K562 (cell line): Measurements from ENCODE around the gene PSMD7. TPM values are rescaled to one million over a fixed set of nuclear protein-coding genes. Genes with fewer than 3 reads are reported as not detected.

Experiments
- ATAC-seq: fragments of 200-7000 bp; cut with Tn5 transposase; 3 replicates; pipeline ENCODE4 v1.9.1; 2020; ENCODE audit warnings: moderate library complexity
- BruUV-seq: library from RNA; stranded (reverse); fragments of 400-500 nt; replicated peaks from 2 replicates; lab custom pipeline; 2021; lab: Mats Ljungman, UMichigan
- CTCF ChIA-PET: fragments of 300-600 bp; formaldehyde crosslinking; extraction: SDS; loops from one replicate; lab custom pipeline; 2021; ENCODE audit warnings: low intra/inter-chr PET ratio; lab: Yijun Ruan, JAX
- POLR2A ChIA-PET: fragments of 300-600, 350-650 bp; sonication (Branson Sonifier 250); formaldehyde crosslinking; extraction: SDS; loops from one replicate; lab custom pipeline; 2021; ENCODE audit warnings: antibody characterized with exemption, inconsistent platforms; lab: Yijun Ruan, JAX
- DNase-seq, 4 experiments: peaks; one replicate each; pipeline versions ENCODE4 v3.0.0 to v3.0.0-alpha.2; 2011 to 2018; ENCODE audit warnings: low spot score in 3 of 4, mixed read lengths in 3 of 4; ENCODE audit errors: extremely low read depth in 1 of 4
- FAIRE-seq: peaks from 2 replicates; lab custom pipeline; 2011; peaks lifted over from hg19 to GRCh38; lab: Jason Lieb, UNC
- H2AFZ ChIP-seq: 2 replicates; pipeline ENCODE4 v1.6.0; 2011; ENCODE audit warnings: low read depth, low read length, control low read depth, inconsistent platforms
- H3K27ac ChIP-seq: fragments of 200-600 bp; 3 replicates; pipeline ENCODE4 v1.8.0; 2011; ENCODE audit warnings: low read depth, mild to moderate bottlenecking, control low read depth, inconsistent platforms, low read length, moderate library complexity, mixed read lengths; ENCODE audit errors: extremely low read depth
- H3K27me3 ChIP-seq, 2 experiments: fragments of 300-600 bp in 1 of 2; 2 replicates in 1 of 2; 3 replicates in 1 of 2; pipeline versions ENCODE4 v1.6.0 to v1.8.0; 2011; ENCODE audit warnings: inconsistent platforms in 2 of 2, low read length in 2 of 2, mild to moderate bottlenecking in 1 of 2, mixed read lengths in 1 of 2, moderate library complexity in 1 of 2; ENCODE audit not compliant: control insufficient read depth in 2 of 2, insufficient read depth in 2 of 2
- H3K36me3 ChIP-seq: fragments of 300-600 bp; 3 replicates; pipeline ENCODE4 v1.8.0; 2011; ENCODE audit warnings: mild to moderate bottlenecking, low read length, inconsistent platforms; ENCODE audit not compliant: control insufficient read depth, insufficient read depth
- H3K4me1 ChIP-seq, 2 experiments: fragments of 200-600 bp in 1 of 2; replicated peaks in 1 of 2; 2 replicates in 1 of 2; 3 replicates in 1 of 2; pipeline versions ENCODE4 v1.5.1 to v1.8.0; 2011; ENCODE audit warnings: inconsistent platforms in 2 of 2, low read length in 2 of 2, mild to moderate bottlenecking in 1 of 2, mixed read lengths in 1 of 2, moderate library complexity in 1 of 2; ENCODE audit not compliant: control insufficient read depth in 2 of 2, insufficient read depth in 2 of 2
- H3K4me2 ChIP-seq: 2 replicates; pipeline ENCODE4 v1.6.1; 2011; ENCODE audit warnings: low read length, control low read depth, inconsistent platforms, mixed read lengths; ENCODE audit not compliant: insufficient read depth
- H3K4me3 ChIP-seq: fragments of 200-600 bp; sonication (generic), shearing (Covaris generic); 2 replicates; pipeline ENCODE4 v1.5.1; 2016; ENCODE audit warnings: control low read depth, inconsistent platforms
- H3K79me2 ChIP-seq: fragments of 200-600 bp; 3 replicates; pipeline ENCODE4 v1.8.0; 2011; ENCODE audit warnings: low read length, inconsistent platforms; ENCODE audit not compliant: control insufficient read depth, insufficient read depth
- H3K9ac ChIP-seq, 2 experiments: 2 replicates each; pipeline versions ENCODE4 v1.6.0 to v1.6.1; 2011; ENCODE audit warnings: low read depth in 2 of 2, low read length in 2 of 2, control low read depth in 1 of 2, inconsistent platforms in 1 of 2, mild to moderate bottlenecking in 1 of 2, mixed read lengths in 1 of 2; ENCODE audit not compliant: insufficient read depth in 1 of 2
- H3K9me1 ChIP-seq: one replicate; pipeline ENCODE4 v1.6.0; 2011; ENCODE audit warnings: inconsistent platforms, mild to moderate bottlenecking, low read length, moderate library complexity; ENCODE audit not compliant: control insufficient read depth, insufficient read depth
- H3K9me3 ChIP-seq: replicated peaks from 2 replicates; pipeline ENCODE4 v1.5.1; 2011; ENCODE audit warnings: low read depth, low read length, inconsistent platforms; ENCODE audit not compliant: control insufficient read depth, insufficient read depth
- H4K20me1 ChIP-seq: replicated peaks from 2 replicates; pipeline ENCODE4 v1.6.1; 2011; ENCODE audit warnings: low read length, inconsistent platforms, mixed read lengths; ENCODE audit not compliant: control insufficient read depth, insufficient read depth
- NFE2 ChIP-seq: IDR thresholded peaks from 2 replicates; pipeline ENCODE4 v1.6.1; 2014; ENCODE audit warnings: antibody characterized with exemption, low read depth
- NFYB ChIP-seq: IDR thresholded peaks from 2 replicates; pipeline ENCODE4 v1.6.1; 2011; ENCODE audit warnings: mild to moderate bottlenecking, moderate library complexity; ENCODE audit not compliant: insufficient read length; ENCODE audit errors: extremely low read depth
- NUFIP1 ChIP-seq: fragments of 450-650 bp; IDR thresholded peaks from 2 replicates; pipeline ENCODE4 v1.6.1; 2018; ENCODE audit not compliant: partially characterized antibody
- RBM34 ChIP-seq: fragments of 200-400 bp; formaldehyde crosslinking; IDR thresholded peaks from 2 replicates; pipeline ENCODE4 v1.6.1; 2018; ENCODE audit warnings: low read length, borderline replicate concordance; ENCODE audit not compliant: insufficient read depth
- ZNF324 ChIP-seq: fragments of 250-450 bp; sonication (Bioruptor Pico); IDR thresholded peaks from 2 replicates; pipeline ENCODE4 v1.4.0; 2020; ENCODE audit warnings: mild to moderate bottlenecking
- WGBS: fragments of 100-300 bp; shearing (Covaris generic); methylation state at CpG from one replicate; pipeline ENCODE4 v1.1.6; 2016; ENCODE audit warnings: low coverage, mixed read lengths; ENCODE audit not compliant: insufficient coverage; ENCODE audit errors: missing lambda C conversion rate; 5-methylcytosine and 5-hydroxymethylcytosine counted together
- in situ Hi-C: fragments of 300-500 bp; cut with MboI; formaldehyde crosslinking; loops from 4 replicates; pipeline ENCODE4 v1.15.0; 2018; ENCODE audit warnings: inconsistent platforms, mixed read lengths
- intact Hi-C: fragments of 100-400 bp; cut with micrococcal nuclease; formaldehyde crosslinking; loops from 2 replicates; pipeline ENCODE4 v1.14.2; 2022
- polyA plus RNA-seq, 8 experiments: library from polyadenylated mRNA; depleted of rRNA in 4 of 8; stranded (reverse) in 5 of 8; unstranded in 3 of 8; fragments of >200 nt; fragmentation: Nextera tagmentation in 2 of 8; fragmentation: Illumina TruSeq in 1 of 8; extraction: Ambion mirVana in 2 of 8; extraction: Trizol in 1 of 8; gene quantifications; 2 replicates each; pipeline versions ENCODE4 v1.2.1 to v1.2.3, GENCODE V29; 2011 to 2014; ENCODE audit warnings: inconsistent platforms in 1 of 8, missing spikeins in 1 of 8
- total RNA-seq, 7 experiments: library from RNA; depleted of rRNA in 6 of 7; stranded (reverse); fragments of >200 nt in 6 of 7; fragmentation: Illumina TruSeq in 2 of 7; extraction: Trizol in 2 of 7; gene quantifications; 2 replicates each; pipeline versions ENCODE4 v1.2.1 to v1.2.3, GENCODE V29; 2011 to 2021; ENCODE audit warnings: low replicate concordance in 1 of 7
- TF ChIP-seq, protein P1 (sequence below), 2 experiments: IDR thresholded peaks; 2 replicates each; pipeline ENCODE4 v1.6.1; 2011; ENCODE audit warnings: borderline replicate concordance in 1 of 2, control low read depth in 1 of 2, low read depth in 1 of 2, low read length in 1 of 2, mild to moderate bottlenecking in 1 of 2, mixed read lengths in 1 of 2, moderate library complexity in 1 of 2; ENCODE audit not compliant: insufficient read depth in 1 of 2, insufficient read length in 1 of 2, poor library complexity in 1 of 2, severe bottlenecking in 1 of 2; ENCODE audit errors: extremely low read depth in 1 of 2
- TF ChIP-seq, protein P2 (sequence below): fragments of 450-650 bp; IDR thresholded peaks from 2 replicates; pipeline ENCODE4 v1.6.1; 2016; ENCODE audit warnings: mild to moderate bottlenecking, moderate library complexity

The PSMD7 gene
- total and polyA plus RNA-seq, 9 of the 15 experiments (the other 6 are each of a cell fraction or from before 2014, with no cell fraction given) = 100 to 226 (median 156) TPM

DNA sequence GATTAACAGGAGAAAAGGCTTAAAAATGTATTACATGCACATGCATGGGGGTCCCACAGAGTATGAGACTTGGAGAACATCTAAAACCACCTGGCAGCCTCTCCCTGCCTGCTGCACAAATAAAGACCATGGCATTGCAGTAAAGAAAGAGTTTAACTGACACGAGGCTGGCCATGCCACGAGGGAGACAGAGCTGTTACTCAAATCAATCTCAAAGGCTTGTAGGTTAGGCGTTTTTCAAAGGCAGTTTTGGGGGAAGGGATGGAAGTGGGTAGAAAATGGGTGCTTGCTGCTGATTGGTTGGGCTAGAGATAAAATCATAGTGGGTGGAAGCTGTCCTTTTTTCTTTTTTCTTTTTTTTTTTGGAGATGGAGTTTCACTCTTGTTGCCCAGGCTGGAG is 17.3 kb upstream of the PSMD7 start:
- CTCF ChIA-PET = no interaction called here
- peaks cover 6 to 9% of the 10 kb centered on the region in 2 experiments; a peak in 4 of 5 replicates for H3K4me1 ChIP-seq
- peaks cover 0 to 4% of the 10 kb centered on the region in 2 experiments; a peak in 3 of 5 replicates for H3K27me3 ChIP-seq
- intact Hi-C loops = loop anchor here (10.0 kb wide), 1 partner anchor 564 kb away; no protein-coding TSS in a partner anchor
- in situ Hi-C loops = no loop called here
- H3K36me3 ChIP-seq = no peaks in the 10 kb centered on the region
- POLR2A ChIA-PET = no interaction called here
- no peaks in the 10 kb centered on the region for H3K9me1 ChIP-seq
- H3K9ac ChIP-seq = no peak overlapping the region
- no TSS peak for BruUV-seq
- no peak overlapping the region for H3K4me2 ChIP-seq
- H3K4me3 ChIP-seq = no peak overlapping the region
- no peak overlapping the region for H3K27ac ChIP-seq
- no peaks in the 10 kb centered on the region for H3K9me3 ChIP-seq
- no peak for FAIRE-seq
- DNase-seq = no peak
- H2AFZ ChIP-seq = no peak overlapping the region
- ATAC-seq = no peak
- H3K79me2 ChIP-seq = no peaks in the 10 kb centered on the region
- WGBS = 4% methylated on average over 3 of the region's 3 CpGs
- no peaks in the 10 kb centered on the region for H4K20me1 ChIP-seq
- no peak for TF ChIP-seq RBM34
- TF ChIP-seq NFE2 = no peak
- TF ChIP-seq ZNF324 (CRISPR knock-in tag) = no peak
- TF ChIP-seq NUFIP1 = no peak
- TF ChIP-seq NFYB = peak; percentile 6
- TF ChIP-seq, protein P1, sequence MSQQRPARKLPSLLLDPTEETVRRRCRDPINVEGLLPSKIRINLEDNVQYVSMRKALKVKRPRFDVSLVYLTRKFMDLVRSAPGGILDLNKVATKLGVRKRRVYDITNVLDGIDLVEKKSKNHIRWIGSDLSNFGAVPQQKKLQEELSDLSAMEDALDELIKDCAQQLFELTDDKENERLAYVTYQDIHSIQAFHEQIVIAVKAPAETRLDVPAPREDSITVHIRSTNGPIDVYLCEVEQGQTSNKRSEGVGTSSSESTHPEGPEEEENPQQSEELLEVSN (IDR thresholded peaks at IDR 0.05; ENCODE audit: borderline replicate concordance in 1 of 2, extremely low read depth in 1 of 2, insufficient read depth in 1 of 2, insufficient read length in 1 of 2, low read depth in 1 of 2, low read length in 1 of 2, poor library complexity in 1 of 2, severe bottlenecking in 1 of 2) = no peak
- TF ChIP-seq, protein P2, sequence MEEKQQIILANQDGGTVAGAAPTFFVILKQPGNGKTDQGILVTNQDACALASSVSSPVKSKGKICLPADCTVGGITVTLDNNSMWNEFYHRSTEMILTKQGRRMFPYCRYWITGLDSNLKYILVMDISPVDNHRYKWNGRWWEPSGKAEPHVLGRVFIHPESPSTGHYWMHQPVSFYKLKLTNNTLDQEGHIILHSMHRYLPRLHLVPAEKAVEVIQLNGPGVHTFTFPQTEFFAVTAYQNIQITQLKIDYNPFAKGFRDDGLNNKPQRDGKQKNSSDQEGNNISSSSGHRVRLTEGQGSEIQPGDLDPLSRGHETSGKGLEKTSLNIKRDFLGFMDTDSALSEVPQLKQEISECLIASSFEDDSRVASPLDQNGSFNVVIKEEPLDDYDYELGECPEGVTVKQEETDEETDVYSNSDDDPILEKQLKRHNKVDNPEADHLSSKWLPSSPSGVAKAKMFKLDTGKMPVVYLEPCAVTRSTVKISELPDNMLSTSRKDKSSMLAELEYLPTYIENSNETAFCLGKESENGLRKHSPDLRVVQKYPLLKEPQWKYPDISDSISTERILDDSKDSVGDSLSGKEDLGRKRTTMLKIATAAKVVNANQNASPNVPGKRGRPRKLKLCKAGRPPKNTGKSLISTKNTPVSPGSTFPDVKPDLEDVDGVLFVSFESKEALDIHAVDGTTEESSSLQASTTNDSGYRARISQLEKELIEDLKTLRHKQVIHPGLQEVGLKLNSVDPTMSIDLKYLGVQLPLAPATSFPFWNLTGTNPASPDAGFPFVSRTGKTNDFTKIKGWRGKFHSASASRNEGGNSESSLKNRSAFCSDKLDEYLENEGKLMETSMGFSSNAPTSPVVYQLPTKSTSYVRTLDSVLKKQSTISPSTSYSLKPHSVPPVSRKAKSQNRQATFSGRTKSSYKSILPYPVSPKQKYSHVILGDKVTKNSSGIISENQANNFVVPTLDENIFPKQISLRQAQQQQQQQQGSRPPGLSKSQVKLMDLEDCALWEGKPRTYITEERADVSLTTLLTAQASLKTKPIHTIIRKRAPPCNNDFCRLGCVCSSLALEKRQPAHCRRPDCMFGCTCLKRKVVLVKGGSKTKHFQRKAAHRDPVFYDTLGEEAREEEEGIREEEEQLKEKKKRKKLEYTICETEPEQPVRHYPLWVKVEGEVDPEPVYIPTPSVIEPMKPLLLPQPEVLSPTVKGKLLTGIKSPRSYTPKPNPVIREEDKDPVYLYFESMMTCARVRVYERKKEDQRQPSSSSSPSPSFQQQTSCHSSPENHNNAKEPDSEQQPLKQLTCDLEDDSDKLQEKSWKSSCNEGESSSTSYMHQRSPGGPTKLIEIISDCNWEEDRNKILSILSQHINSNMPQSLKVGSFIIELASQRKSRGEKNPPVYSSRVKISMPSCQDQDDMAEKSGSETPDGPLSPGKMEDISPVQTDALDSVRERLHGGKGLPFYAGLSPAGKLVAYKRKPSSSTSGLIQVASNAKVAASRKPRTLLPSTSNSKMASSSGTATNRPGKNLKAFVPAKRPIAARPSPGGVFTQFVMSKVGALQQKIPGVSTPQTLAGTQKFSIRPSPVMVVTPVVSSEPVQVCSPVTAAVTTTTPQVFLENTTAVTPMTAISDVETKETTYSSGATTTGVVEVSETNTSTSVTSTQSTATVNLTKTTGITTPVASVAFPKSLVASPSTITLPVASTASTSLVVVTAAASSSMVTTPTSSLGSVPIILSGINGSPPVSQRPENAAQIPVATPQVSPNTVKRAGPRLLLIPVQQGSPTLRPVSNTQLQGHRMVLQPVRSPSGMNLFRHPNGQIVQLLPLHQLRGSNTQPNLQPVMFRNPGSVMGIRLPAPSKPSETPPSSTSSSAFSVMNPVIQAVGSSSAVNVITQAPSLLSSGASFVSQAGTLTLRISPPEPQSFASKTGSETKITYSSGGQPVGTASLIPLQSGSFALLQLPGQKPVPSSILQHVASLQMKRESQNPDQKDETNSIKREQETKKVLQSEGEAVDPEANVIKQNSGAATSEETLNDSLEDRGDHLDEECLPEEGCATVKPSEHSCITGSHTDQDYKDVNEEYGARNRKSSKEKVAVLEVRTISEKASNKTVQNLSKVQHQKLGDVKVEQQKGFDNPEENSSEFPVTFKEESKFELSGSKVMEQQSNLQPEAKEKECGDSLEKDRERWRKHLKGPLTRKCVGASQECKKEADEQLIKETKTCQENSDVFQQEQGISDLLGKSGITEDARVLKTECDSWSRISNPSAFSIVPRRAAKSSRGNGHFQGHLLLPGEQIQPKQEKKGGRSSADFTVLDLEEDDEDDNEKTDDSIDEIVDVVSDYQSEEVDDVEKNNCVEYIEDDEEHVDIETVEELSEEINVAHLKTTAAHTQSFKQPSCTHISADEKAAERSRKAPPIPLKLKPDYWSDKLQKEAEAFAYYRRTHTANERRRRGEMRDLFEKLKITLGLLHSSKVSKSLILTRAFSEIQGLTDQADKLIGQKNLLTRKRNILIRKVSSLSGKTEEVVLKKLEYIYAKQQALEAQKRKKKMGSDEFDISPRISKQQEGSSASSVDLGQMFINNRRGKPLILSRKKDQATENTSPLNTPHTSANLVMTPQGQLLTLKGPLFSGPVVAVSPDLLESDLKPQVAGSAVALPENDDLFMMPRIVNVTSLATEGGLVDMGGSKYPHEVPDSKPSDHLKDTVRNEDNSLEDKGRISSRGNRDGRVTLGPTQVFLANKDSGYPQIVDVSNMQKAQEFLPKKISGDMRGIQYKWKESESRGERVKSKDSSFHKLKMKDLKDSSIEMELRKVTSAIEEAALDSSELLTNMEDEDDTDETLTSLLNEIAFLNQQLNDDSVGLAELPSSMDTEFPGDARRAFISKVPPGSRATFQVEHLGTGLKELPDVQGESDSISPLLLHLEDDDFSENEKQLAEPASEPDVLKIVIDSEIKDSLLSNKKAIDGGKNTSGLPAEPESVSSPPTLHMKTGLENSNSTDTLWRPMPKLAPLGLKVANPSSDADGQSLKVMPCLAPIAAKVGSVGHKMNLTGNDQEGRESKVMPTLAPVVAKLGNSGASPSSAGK = 0 out of 2 replicates have a peak, but pooled peaks have one; percentile 30
